ELF-1 (cell line): Measurements from ENCODE around the gene SFTPB.
"Not testable (repeated sequence)": the region's sequence is repeated elsewhere in the genome, so short reads cannot be mapped to it uniquely, and the experiment has no call there.

Experiments used
- DNase-seq: peaks from one replicate; pipeline ENCODE4 v3.0.0-alpha.2; 2016; ENCODE audit warnings: low read depth, low spot score

SFTPB gene

GRCh38 chr2:85656468-85656867, 11.5 kb downstream of the SFTPB start:
- DNase-seq: no peak

- DNase-seq: no peak
Observed at GRCh38 chr2:85655961-85656417, 12.0 kb downstream of the SFTPB start.

- no peak for DNase-seq
Observed at GRCh38 chr2:85653996-85654395, 14.0 kb downstream of the SFTPB start.

- DNase-seq: no peak
Observed at GRCh38 chr2:85652056-85652455, 15.9 kb downstream of the SFTPB start.

- no peak for DNase-seq
Observed at GRCh38 chr2:85651097-85651496, 16.9 kb downstream of the SFTPB start.

GRCh38 chr2:85650456-85650855, 17.5 kb downstream of the SFTPB start:
- no peak for DNase-seq

GRCh38 chr2:85649201-85650190, 18.5 kb downstream of the SFTPB start:
- no peak for DNase-seq

GRCh38 chr2:85648619-85649018, 19.4 kb downstream of the SFTPB start:
- DNase-seq: peak; percentile 30

- DNase-seq: no peak
Observed at GRCh38 chr2:85647823-85648526, 20.0 kb downstream of the SFTPB start.

GRCh38 chr2:85646166-85646565, 21.8 kb downstream of the SFTPB start:
- DNase-seq: no peak

GRCh38 chr2:85644909-85645308, 23.1 kb downstream of the SFTPB start:
- DNase-seq: no peak

- DNase-seq: no peak
Observed at GRCh38 chr2:85642725-85643124, 25.3 kb downstream of the SFTPB start.

GRCh38 chr2:85635636-85636035, 32.4 kb downstream of the SFTPB start:
- no peak for DNase-seq

GRCh38 chr2:85635011-85635410, 33.0 kb downstream of the SFTPB start:
- no peak for DNase-seq

GRCh38 chr2:85631316-85631715, 36.7 kb downstream of the SFTPB start:
- DNase-seq: no peak

- no peak for DNase-seq
Observed at GRCh38 chr2:85628658-85629057, 39.3 kb downstream of the SFTPB start.

GRCh38 chr2:85623991-85624390, 44.0 kb downstream of the SFTPB start:
- DNase-seq: no peak

GRCh38 chr2:85621338-85621737, 46.7 kb downstream of the SFTPB start:
- no peak for DNase-seq

GRCh38 chr2:85619617-85620016, 48.4 kb downstream of the SFTPB start:
- no peak for DNase-seq

GRCh38 chr2:85617723-85618122, 50.3 kb downstream of the SFTPB start:
- DNase-seq: not testable (repeated sequence)

GRCh38 chr2:85615413-85615728, 52.6 kb downstream of the SFTPB start:
- DNase-seq: no peak

- not testable (repeated sequence) for DNase-seq
Observed at GRCh38 chr2:85614757-85615156, 53.2 kb downstream of the SFTPB start.
